D721Med (cell line): ENCODE measurements around the gene L3MBTL3.

Experiments used
- DNase-seq: peaks from one replicate; pipeline ENCODE4 v3.0.0; 2011; ENCODE audit warnings: low spot score; ENCODE audit not compliant: insufficient read length
- FAIRE-seq: peaks from 2 replicates; lab custom pipeline; 2011; peaks lifted over from hg19 to GRCh38; lab: Jason Lieb, UNC
- CTCF ChIP-seq: IDR thresholded peaks from 2 replicates; pipeline ENCODE4 v1.5.1; 2012; ENCODE audit warnings: mild to moderate bottlenecking, control low read depth; ENCODE audit not compliant: insufficient read depth; ENCODE audit errors: missing control alignments

The L3MBTL3 gene

DNA sequence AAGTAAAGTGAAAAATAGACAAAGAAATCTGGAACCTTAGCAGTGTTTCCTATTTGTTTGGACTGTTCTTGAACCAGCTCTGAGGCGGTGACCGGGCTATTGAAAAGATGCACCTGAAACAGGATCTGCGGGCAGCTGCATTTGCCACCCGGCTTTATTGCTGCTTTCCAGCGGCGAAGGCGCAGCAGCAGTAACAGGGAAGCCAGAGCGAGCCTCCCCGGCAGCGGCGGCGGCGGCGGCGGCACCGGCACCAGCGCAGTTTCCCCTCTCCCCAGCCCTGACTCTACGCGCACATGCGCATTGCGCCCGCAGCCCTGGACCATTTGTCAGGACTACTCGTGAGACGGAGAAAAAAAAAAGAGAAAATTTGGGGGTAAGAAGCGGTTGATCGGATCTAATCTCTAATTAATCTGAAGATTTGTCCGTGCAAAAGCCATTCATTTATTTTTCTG lies at the start of gene L3MBTL3:
Gene L3MBTL3, plus strand, starts transcription at position 290 of the 452 bp plus-strand sequence. CDS start 24,119 bp downstream, outside the sequence.
- peak; percentile 38 for DNase-seq
- TF ChIP-seq CTCF = no peak
- FAIRE-seq = no peak

DNA sequence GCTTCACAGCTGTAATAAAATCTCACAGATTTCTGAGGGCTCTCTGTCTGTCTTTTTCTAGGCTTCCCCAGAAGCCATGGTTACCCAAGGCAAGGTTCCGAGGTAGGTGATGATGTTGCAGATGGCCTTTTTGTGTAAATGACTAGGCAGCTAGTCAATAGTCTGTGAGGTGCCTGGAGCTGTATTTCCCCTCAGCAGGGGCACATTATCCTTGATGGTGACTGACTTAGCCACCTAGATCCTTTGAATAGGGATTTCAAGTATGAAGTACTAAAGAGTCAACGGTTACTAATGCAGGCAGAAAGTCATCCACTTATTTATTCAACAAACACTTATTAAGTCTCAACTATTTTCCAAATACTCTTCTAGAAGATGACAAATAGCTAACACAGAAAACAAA lies 49.3 kb upstream of the L3MBTL3 start:
- no peak for TF ChIP-seq CTCF
- DNase-seq (no peak), FAIRE-seq (no peak)

- FAIRE-seq = no peak
- DNase-seq = no peak
- TF ChIP-seq CTCF = no peak
Measured at GRCh38 chr6:129976110-129976509, 42.3 kb upstream of the L3MBTL3 start.

GRCh38 chr6:129978148-129978916 lies 40.0 kb upstream of the L3MBTL3 start:
- no peak for TF ChIP-seq CTCF
- FAIRE-seq = no peak
- DNase-seq = no peak

DNA sequence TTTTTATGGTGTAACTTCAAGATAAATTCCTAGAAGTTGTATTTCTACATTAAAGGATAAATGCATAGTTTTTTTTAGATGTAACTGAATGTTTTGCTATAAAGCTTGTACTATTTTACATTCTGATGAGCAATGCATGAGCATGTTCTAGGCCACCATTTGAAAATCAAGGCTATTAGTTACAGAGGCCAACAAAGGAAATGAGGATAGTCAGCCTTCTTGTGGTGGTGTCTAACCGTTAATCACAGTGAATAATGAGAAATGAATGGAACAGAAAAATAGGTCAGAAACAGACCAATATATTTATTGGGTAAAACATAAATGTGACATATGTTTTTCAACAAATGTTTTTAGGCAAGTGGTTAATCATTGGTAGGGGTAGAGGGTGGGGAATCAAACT lies 37.6 kb upstream of the L3MBTL3 start:
- FAIRE-seq (peak; percentile 21), DNase-seq (no peak)
- TF ChIP-seq CTCF = no peak

DNA sequence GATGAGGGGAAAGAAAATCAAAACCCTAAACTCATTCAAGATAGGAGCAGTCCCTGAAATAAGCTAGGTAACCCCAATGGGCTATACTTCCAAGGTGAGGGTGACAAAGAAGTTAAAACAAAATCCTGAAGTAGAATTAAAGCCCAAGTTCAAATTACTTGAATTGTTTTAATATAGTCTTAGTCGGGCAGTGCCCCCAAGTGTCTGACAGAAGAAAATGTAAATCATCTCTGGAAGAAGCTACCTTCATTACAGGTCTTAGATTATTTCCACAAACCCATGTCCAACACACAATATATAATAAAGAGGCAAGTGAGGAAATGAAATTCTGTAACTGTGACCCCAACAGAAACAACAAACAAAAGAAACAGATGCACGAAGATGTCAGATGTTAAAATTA lies 36.8 kb upstream of the L3MBTL3 start:
- no peak for FAIRE-seq
- no peak for DNase-seq
- TF ChIP-seq CTCF = peak; percentile 50

GRCh38 chr6:129989396-129989795 lies 29.0 kb upstream of the L3MBTL3 start:
- FAIRE-seq (no peak), DNase-seq (no peak)
- TF ChIP-seq CTCF = no peak
